GM12872 (cell line): ENCODE results near the gene WFIKKN2.

Experiments
- TF ChIP-seq, protein P1 (sequence below): IDR thresholded peaks from 3 replicates; pipeline ENCODE4 v1.5.1; 2011; ENCODE audit warnings: low read depth, mild to moderate bottlenecking, low read length, moderate library complexity; ENCODE audit not compliant: insufficient read depth

The WFIKKN2 gene

DNA sequence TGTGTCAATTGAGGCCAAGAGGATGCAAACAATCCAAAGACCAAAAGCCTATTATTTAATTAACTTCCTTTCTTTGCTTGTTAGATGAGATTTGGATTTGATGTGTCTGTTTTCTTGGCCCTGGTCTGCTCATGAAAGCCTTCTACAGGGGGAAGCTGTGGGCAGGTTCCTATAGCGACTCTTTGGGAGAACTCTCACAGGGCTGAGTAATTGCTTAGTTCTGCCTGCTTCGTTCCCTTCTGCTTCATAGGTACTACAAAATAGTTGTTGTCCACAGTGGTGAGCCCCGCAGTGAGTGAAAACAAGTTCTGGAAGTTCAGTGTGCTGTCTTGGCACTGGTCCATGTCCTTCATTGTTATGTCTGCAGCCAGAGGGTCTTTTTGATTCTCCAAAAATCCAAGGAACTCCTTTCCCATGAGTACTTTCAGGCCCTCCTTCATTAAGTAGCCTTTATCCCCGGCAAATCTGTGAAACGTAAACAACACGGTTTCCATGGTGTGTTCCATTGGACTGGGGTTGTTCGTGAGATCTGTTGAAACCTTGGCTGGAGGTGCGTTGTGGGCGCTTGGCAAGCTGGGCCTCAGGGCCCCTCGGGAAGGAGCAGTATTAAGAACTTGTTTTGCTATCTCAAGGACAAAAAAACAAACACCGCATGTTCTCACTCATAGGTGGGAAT is 38.1 kb upstream of the WFIKKN2 start:
- TF ChIP-seq, protein P1, sequence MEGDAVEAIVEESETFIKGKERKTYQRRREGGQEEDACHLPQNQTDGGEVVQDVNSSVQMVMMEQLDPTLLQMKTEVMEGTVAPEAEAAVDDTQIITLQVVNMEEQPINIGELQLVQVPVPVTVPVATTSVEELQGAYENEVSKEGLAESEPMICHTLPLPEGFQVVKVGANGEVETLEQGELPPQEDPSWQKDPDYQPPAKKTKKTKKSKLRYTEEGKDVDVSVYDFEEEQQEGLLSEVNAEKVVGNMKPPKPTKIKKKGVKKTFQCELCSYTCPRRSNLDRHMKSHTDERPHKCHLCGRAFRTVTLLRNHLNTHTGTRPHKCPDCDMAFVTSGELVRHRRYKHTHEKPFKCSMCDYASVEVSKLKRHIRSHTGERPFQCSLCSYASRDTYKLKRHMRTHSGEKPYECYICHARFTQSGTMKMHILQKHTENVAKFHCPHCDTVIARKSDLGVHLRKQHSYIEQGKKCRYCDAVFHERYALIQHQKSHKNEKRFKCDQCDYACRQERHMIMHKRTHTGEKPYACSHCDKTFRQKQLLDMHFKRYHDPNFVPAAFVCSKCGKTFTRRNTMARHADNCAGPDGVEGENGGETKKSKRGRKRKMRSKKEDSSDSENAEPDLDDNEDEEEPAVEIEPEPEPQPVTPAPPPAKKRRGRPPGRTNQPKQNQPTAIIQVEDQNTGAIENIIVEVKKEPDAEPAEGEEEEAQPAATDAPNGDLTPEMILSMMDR = no peak

DNA sequence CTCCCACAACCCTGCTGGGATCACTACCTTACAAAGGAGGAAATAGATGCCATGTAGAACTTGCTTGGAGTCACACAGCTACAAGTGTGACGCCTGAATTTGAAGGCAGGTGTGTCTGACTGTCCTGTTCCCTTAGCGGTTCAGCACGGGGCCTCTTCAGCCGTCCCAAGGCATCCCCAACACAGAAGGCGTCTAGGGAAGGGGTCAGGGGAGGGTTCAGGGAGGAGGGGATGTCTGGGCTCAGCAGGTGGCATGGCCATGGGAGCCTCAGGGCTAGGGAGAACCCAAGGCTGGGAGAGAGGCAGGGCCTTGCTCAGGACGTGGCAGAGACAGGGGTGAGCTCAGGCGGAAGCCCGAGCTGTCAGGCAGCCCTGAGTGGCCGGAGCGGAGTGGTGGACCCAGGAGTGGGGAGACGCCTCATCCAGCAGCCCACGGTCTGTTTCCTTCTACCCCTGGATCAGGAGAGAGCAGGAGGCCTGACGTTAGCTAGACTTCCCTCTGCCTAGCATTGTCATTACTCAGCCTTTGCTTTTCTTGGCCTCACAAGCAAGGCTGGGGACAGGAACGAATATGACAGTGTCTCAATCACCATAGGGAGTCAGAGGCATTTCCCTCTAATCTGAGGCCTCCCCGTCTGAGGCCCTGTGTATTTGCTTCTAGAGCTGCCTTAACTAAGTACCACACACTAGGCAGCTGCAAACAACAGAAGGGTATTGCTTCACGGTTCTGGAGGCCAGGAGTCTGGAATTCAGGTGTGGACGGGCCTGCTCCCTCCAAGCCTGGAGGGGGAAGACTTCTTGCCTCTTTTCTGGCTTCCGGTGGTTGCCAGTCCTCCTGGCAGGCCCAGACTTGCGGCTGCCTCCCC is 36.7 kb upstream of the WFIKKN2 start:
- TF ChIP-seq, protein P1 = no peak

DNA sequence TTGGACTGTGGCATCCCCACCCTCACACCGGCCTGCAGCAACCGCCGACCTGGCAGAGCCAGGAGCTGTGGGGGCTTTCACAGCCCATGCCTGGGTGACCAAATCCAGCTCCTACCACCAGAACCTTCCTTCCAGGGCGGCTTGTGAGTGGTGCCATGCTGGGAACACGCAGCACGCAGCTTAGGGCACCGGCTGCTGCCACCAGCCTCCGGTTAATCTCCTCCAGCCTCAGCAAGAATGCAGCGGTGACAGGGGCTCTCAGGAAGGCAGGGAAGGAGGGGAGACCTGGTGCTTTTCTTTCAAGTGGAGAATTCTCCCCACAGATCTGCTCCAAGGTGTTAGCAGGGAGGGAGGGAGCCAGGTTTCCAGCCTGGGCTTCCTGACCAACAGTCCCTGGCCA is 35.8 kb upstream of the WFIKKN2 start:
- TF ChIP-seq, protein P1 = no peak

DNA sequence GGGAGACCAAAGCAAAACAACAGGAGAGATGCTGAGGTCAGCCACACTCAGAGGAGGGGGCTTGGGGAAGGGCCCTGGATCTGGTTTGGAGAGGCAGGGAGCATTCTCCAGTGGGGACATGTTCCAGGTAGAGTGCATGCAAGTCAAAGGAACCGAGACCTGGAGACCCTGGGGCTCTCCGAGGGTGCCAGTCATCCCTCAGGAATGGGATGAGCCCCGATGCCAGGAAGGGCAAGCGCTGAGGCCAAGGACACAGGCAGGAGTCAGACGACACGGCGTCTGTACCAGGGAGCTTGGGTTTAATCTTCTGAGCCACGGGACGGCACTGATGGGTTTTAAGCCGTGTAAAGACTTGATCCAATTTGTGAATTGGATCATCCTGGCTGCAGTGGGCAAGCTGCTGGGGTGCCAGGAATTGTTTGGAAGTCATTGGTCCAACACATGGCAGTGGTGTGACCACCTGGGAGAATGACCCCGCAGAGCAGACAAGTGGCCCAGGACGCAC is 35.1 kb upstream of the WFIKKN2 start:
- TF ChIP-seq, protein P1 = no peak

DNA sequence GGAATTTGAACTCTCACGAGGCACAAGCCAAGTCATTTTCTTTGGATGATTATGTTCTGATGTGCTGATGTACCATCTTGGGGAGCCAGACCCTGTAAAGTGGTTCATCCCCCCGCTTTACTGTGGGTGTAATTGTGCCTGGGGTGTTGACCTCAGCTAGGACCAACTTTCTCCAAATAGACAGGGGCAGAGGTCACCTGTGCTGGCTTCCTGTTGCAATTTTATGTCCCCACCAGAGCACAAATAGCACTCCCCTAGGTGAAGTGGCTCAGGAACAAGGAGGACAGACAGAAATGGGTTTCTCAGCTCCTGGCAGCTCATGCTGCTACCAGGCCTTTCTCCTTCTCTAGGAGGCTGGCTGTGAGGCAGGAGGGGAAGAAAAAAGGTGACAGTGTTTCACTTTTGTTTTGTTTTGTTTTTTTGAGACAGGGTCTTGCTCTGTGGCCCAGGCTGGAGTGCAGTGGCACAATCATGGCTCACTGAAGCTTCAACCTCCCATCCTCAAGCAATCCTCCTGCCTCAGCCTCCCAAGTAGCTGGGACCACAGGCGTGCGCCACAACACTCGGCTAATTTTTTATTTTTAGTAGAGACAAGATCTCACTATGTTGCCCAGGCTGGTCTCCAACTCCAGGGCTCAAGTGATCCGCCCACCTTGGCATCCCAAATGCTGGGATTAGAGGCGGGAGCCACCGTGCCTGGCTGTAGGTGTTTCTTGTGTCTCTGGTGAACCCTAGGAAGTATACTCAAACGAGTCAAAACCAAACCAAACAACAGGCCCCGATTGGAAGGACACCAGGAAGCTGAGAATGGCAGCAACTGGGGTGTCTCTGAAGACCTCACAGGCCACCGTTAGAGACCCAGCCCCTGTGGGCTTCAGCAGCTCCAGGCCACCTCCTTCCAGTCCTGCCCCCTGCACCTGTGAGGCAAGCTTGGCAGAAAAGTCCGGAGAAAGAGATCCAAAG is 32.5 kb upstream of the WFIKKN2 start:
- TF ChIP-seq, protein P1 = no peak

DNA sequence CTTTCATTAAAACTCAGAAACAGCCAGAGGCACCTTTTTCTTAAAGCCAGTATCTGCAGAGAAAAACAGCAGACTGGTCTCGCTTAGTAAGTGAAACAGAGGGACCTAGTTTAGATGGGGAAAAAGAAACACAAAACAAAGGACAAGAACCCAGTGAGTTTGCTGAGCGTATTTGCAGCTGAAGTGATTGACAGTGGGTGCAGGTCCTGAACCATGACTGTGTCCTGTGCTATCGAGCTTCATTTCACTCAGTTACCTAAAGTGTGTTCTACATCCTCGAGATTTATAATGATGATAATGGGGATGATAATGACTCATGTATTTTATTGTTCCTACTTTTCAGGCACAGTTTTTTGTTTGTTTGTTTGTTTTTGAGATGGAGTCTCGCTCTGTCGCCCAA is 31.7 kb upstream of the WFIKKN2 start:
- TF ChIP-seq, protein P1 = no peak

DNA sequence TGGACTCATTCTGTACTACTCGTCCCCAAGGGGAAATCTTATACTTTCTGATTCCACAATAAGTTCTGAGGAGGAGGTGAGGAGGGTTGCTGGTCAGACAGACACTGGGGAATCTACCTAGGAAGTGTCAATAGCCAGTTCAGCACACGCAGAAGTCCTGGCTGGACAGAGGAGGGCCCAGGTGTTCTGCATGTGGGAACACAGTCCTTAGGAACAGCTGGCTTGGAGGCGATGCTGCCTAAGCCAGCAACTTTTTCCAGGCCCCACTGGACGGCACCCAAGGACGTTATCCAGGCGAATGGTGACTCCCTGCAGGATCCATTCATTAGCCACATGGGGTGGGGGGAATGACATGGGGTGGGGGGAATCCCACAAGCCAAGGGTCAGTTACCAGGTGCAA is 29.9 kb upstream of the WFIKKN2 start:
- TF ChIP-seq, protein P1 = no peak
